Measurements from ENCODE around the gene ZMIZ1. TPM values are rescaled to one million over a fixed set of nuclear protein-coding genes. Genes with fewer than 3 reads are reported as not detected.

Gene ZMIZ1
- total RNA-seq, 1 experiment from 2014 or later: 22.3 TPM

- no peaks in the 10 kb centered on the region for H3K9me3 ChIP-seq (replicated peaks)
Observed at GRCh38 chr10:79360499-79361342, 292.0 kb downstream of the ZMIZ1 start.

GRCh38 chr10:79361726-79362397 lies 293.1 kb downstream of the ZMIZ1 start:
- peak; percentile 37 to 41 for DNase-seq (ENCODE audit: low read depth in 1 of 2, low spot score in 2 of 2)
- H3K27ac ChIP-seq: no peak overlapping the region
- peaks cover 6% of the 10 kb centered on the region for H3K36me3 ChIP-seq
- H3K4me1 ChIP-seq (replicated peaks): peaks cover 19% of the 10 kb centered on the region
- no peaks in the 10 kb centered on the region for H3K27me3 ChIP-seq (replicated peaks)
- no peaks in the 10 kb centered on the region for H3K9me3 ChIP-seq (replicated peaks)
- no peak overlapping the region for H3K4me3 ChIP-seq

More at GRCh38 chr10:79360499-79361342, 292.0 kb downstream of the ZMIZ1 start:
- Histone ChIP-seq H3K4me1 (replicated peaks) (peaks cover 19% of the 10 kb centered on the region), H3K27ac (no peak overlapping the region), H3K36me3 (peaks cover 18% of the 10 kb centered on the region), H3K4me3 (no peak overlapping the region), H3K27me3 (replicated peaks) (no peaks in the 10 kb centered on the region)
- peak; percentile 20 to 43 for DNase-seq (ENCODE audit: low read depth in 1 of 2, low spot score in 2 of 2)
